Testis (tissue), 3 donors: Measurements from ENCODE around the gene SDK1. TPM values are rescaled to one million over a fixed set of nuclear protein-coding genes. Genes with fewer than 3 reads are reported as not detected.

Source experiments
- DNase-seq: peaks from one replicate; pipeline ENCODE4 v3.0.0-alpha.2; 2019
- H3K27ac ChIP-seq, 2 donors: fragments of 200-600 bp; sonication (generic); one replicate each; pipeline ENCODE4 v1.5.1; 2019
- H3K27me3 ChIP-seq: fragments of 200-600 bp; sonication (generic); one replicate; pipeline ENCODE4 v1.5.1; 2019
- H3K36me3 ChIP-seq: fragments of 200-600 bp; sonication (generic); one replicate; pipeline ENCODE4 v1.5.1; 2017; ENCODE audit warnings: low read depth; ENCODE audit errors: missing control alignments
- H3K4me1 ChIP-seq: fragments of 200-600 bp; sonication (generic); one replicate; pipeline ENCODE4 v1.5.1; 2019
- H3K4me3 ChIP-seq, 2 donors: fragments of 200-600 bp; sonication (generic); one replicate each; pipeline ENCODE4 v1.5.1; 2017 to 2019
- H3K9me3 ChIP-seq: fragments of 200-600 bp; sonication (generic); one replicate; pipeline ENCODE4 v1.5.1; 2017
- CTCF ChIP-seq, 3 experiments: fragments of 450-650 bp in 2 of 3; fragments of 200-600 bp in 1 of 3; sonication (generic) in 1 of 3; IDR thresholded peaks; one replicate each; pipeline ENCODE4 v1.5.1; 2016 to 2019; ENCODE audit warnings: antibody characterized with exemption in 3 of 3, mild to moderate bottlenecking in 2 of 3, moderate library complexity in 1 of 3
- POLR2A ChIP-seq: fragments of 450-650 bp; IDR thresholded peaks from one replicate; pipeline ENCODE4 v1.6.1; 2017; ENCODE audit warnings: antibody characterized with exemption, mild to moderate bottlenecking, moderate library complexity
- WGBS, 2 donors: methylation state at CpG; one replicate each; pipeline ENCODE4 v1.1.5; 2018; 5-methylcytosine and 5-hydroxymethylcytosine counted together
- intact Hi-C: fragments of 100-400 bp; cut with DNase I; formaldehyde crosslinking; loops from one replicate; pipeline ENCODE4 v1.15.1; 2023; ENCODE audit warnings: low total_unique reads
- polyA plus RNA-seq: library from polyadenylated mRNA; stranded (reverse); fragments of 350-450 nt; fragmentation: Illumina TruSeq; extraction: RNeasy Lipid Tissue Mini Kit (QIAGEN cat#74804); gene quantifications from one replicate; pipeline ENCODE4 v1.2.3, GENCODE V29; 2014; ENCODE audit warnings: low read depth, low replicate concordance; ENCODE audit not compliant: insufficient read depth
- total RNA-seq, 2 donors: library from RNA; depleted of rRNA; stranded (reverse); fragments of >200 nt; gene quantifications; one replicate each; pipeline ENCODE4 v1.2.3, GENCODE V29; 2016

SDK1 gene
- total and polyA plus RNA-seq, 3 donors from 2014 or later, result 20.0 to 36.2 (median 24.9) TPM

GRCh38 chr7:4268040-4268965 lies 967.3 kb downstream of the SDK1 start:
- intact Hi-C loops, result no loop called here
- H3K27me3 ChIP-seq, result no peaks in the 10 kb centered on the region
- TF ChIP-seq CTCF (IDR thresholded peaks at IDR 0.05) (no peak), POLR2A (no peak)
- H3K9me3 ChIP-seq, result no peaks in the 10 kb centered on the region
- no peak overlapping the region for H3K27ac ChIP-seq
- WGBS, 2 donors, result 88 to 90% methylated on average over 31 to 34 of the region's 34 CpGs
- no peak overlapping the region for H3K4me3 ChIP-seq
- DNase-seq, result no peak
- H3K36me3 ChIP-seq, result no peaks in the 10 kb centered on the region
- H3K4me1 ChIP-seq, result no peaks in the 10 kb centered on the region

- H3K9me3 ChIP-seq, result no peaks in the 10 kb centered on the region
- H3K27me3 ChIP-seq, result no peaks in the 10 kb centered on the region
- H3K4me3 ChIP-seq, result no peak overlapping the region
- no peak overlapping the region for H3K27ac ChIP-seq
- 87 to 93% methylated on average over 7 to 9 of the region's 9 CpGs for WGBS, 2 donors
- no peak for DNase-seq
- H3K4me1 ChIP-seq, result no peaks in the 10 kb centered on the region
- intact Hi-C loops, result no loop called here
- H3K36me3 ChIP-seq, result no peaks in the 10 kb centered on the region
- no peak for TF ChIP-seq POLR2A
- no peak for TF ChIP-seq CTCF (IDR thresholded peaks at IDR 0.05)
Observed at GRCh38 chr7:4269086-4269485, 968.0 kb downstream of the SDK1 start.

- Histone ChIP-seq H3K9me3 (no peaks in the 10 kb centered on the region), H3K4me3 (no peak overlapping the region), H3K36me3 (no peaks in the 10 kb centered on the region), H3K4me1 (no peaks in the 10 kb centered on the region), H3K27ac (no peak overlapping the region), H3K27me3 (no peaks in the 10 kb centered on the region)
- WGBS, 2 donors, result 86 to 87% methylated on average over 8 to 11 of the region's 11 CpGs
- DNase-seq, result no peak
- intact Hi-C loops, result no loop called here
- TF ChIP-seq POLR2A (no peak), CTCF (IDR thresholded peaks at IDR 0.05) (no peak)
Observed at GRCh38 chr7:4269746-4270145, 968.7 kb downstream of the SDK1 start.

- H3K27me3 ChIP-seq, result no peaks in the 10 kb centered on the region
- intact Hi-C loops, result no loop called here
- TF ChIP-seq POLR2A (no peak), CTCF (IDR thresholded peaks at IDR 0.05) (no peak)
- WGBS, 2 donors, result 83 to 94% methylated on average over 12 of the region's 12 CpGs
- no peaks in the 10 kb centered on the region for H3K36me3 ChIP-seq
- no peaks in the 10 kb centered on the region for H3K9me3 ChIP-seq
- DNase-seq, result no peak
- H3K4me3 ChIP-seq, result no peak overlapping the region
- no peak overlapping the region for H3K27ac ChIP-seq
- no peaks in the 10 kb centered on the region for H3K4me1 ChIP-seq
Observed at GRCh38 chr7:4270268-4270667, 969.2 kb downstream of the SDK1 start.
